Ishikawa (cell line): Measurements from ENCODE around the gene PRRT1B.

Experiments
- CEBPB ChIP-seq: IDR thresholded peaks from 2 replicates; pipeline ENCODE4 v1.6.1; 2012
- EP300 ChIP-seq: IDR thresholded peaks from 2 replicates; pipeline ENCODE4 v1.6.1; 2012; ENCODE audit warnings: borderline replicate concordance
- RAD21 ChIP-seq: IDR thresholded peaks from 2 replicates; pipeline ENCODE4 v1.6.1; 2012; ENCODE audit warnings: low read depth
- TAF1 ChIP-seq: IDR thresholded peaks from 2 replicates; pipeline ENCODE4 v1.6.1; 2012; ENCODE audit warnings: low read depth, mild to moderate bottlenecking
- TCF12 ChIP-seq: IDR thresholded peaks from 2 replicates; pipeline ENCODE4 v1.6.1; 2012; ENCODE audit warnings: low read depth
- TEAD4 ChIP-seq: IDR thresholded peaks from 2 replicates; pipeline ENCODE4 v1.6.1; 2012
- YY1 ChIP-seq: IDR thresholded peaks from 2 replicates; pipeline ENCODE4 v1.6.1; 2012; ENCODE audit warnings: low read depth
- ZBTB7A ChIP-seq: IDR thresholded peaks from 2 replicates; pipeline ENCODE4 v1.6.1; 2012; ENCODE audit warnings: low read depth
- TF ChIP-seq, protein P1 (sequence below): IDR thresholded peaks from 2 replicates; pipeline ENCODE4 v1.6.1; 2012
- TF ChIP-seq, protein P2 (sequence below): IDR thresholded peaks from 2 replicates; pipeline ENCODE4 v1.6.1; 2012; ENCODE audit warnings: low read depth, mild to moderate bottlenecking
- TF ChIP-seq, protein P3 (sequence below): IDR thresholded peaks from 2 replicates; pipeline ENCODE4 v1.6.1; 2012

DNA sequence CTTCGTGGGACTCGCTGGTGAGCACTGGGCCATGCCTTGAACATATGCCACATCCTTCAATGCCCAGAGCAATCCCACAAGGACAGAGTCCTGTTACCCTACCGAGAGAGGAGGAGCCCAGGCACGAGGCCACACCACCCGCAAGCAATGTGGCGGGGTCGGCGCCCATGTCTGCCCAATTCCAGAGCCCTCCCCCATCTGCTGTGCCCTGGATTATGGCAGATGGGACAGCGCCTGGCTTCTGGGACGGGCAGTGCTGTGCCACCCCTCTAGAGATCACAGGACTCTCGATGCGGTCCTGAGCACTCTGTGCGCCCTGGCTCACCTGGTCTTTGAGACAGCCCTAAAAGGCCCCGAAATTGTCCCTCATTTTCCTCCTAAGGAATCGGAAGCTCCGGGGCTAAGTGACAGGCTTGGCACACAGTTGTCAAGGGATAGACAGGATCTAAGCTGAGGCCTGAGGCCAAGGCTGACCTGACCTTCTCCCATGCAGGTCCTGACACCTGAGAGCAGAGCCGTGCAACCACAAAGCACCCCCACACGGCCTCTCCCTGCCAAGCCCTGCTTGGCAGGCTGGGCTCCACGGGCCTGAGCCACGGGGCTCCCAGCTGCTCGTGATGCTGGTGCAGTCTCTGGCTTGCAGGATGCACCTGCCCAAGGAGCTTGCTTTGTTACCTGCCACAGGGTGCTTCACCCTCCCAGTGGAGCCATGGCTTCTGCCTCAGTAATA is 48.8 kb downstream of the PRRT1B start:
- no peak for TF ChIP-seq ZBTB7A
- TF ChIP-seq EP300: no peak
- no peak for TF ChIP-seq YY1
- TF ChIP-seq, protein P1, sequence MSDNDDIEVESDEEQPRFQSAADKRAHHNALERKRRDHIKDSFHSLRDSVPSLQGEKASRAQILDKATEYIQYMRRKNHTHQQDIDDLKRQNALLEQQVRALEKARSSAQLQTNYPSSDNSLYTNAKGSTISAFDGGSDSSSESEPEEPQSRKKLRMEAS: no peak
- TF ChIP-seq, protein P2, sequence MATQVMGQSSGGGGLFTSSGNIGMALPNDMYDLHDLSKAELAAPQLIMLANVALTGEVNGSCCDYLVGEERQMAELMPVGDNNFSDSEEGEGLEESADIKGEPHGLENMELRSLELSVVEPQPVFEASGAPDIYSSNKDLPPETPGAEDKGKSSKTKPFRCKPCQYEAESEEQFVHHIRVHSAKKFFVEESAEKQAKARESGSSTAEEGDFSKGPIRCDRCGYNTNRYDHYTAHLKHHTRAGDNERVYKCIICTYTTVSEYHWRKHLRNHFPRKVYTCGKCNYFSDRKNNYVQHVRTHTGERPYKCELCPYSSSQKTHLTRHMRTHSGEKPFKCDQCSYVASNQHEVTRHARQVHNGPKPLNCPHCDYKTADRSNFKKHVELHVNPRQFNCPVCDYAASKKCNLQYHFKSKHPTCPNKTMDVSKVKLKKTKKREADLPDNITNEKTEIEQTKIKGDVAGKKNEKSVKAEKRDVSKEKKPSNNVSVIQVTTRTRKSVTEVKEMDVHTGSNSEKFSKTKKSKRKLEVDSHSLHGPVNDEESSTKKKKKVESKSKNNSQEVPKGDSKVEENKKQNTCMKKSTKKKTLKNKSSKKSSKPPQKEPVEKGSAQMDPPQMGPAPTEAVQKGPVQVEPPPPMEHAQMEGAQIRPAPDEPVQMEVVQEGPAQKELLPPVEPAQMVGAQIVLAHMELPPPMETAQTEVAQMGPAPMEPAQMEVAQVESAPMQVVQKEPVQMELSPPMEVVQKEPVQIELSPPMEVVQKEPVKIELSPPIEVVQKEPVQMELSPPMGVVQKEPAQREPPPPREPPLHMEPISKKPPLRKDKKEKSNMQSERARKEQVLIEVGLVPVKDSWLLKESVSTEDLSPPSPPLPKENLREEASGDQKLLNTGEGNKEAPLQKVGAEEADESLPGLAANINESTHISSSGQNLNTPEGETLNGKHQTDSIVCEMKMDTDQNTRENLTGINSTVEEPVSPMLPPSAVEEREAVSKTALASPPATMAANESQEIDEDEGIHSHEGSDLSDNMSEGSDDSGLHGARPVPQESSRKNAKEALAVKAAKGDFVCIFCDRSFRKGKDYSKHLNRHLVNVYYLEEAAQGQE: no peak
- TF ChIP-seq TCF12: no peak
- TF ChIP-seq TEAD4: no peak
- TF ChIP-seq RAD21: no peak
- no peak for TF ChIP-seq CEBPB
- TF ChIP-seq, protein P3, sequence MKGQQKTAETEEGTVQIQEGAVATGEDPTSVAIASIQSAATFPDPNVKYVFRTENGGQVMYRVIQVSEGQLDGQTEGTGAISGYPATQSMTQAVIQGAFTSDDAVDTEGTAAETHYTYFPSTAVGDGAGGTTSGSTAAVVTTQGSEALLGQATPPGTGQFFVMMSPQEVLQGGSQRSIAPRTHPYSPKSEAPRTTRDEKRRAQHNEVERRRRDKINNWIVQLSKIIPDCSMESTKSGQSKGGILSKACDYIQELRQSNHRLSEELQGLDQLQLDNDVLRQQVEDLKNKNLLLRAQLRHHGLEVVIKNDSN: no peak
- TF ChIP-seq TAF1: no peak
